ENCODE measurements around the gene KCNAB1.

The KCNAB1 gene

DNA sequence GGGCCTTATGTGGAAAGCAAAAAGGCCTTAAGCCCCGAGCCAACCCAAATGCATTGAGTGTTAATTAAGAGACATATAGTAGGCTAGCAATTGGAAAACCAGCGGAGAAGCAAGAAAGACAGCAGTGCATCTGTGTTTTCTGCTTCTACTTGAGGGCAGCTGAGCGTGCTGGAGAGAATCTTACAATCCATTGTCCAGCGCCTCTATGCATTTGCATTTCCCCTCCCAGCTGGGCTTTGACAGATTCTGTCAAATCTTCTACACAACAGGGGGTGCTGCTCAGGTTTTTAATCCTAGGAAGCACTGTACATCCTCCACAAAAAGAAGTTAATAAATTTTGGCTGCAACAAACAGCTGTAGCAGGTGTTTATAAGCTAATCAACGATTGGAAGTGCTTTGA, 410.6 kb downstream of the KCNAB1 start:
- H3K9ac ChIP-seq (ENCODE audit: low read length), result no peak overlapping the region
- no peaks in the 10 kb centered on the region for H3K9me2 ChIP-seq (replicated peaks; ENCODE audit: insufficient read depth, low read length)
- H3K79me2 ChIP-seq (ENCODE audit: insufficient read depth, low read length), result no peaks in the 10 kb centered on the region
- H3K9me3 ChIP-seq (ENCODE audit: insufficient read depth, low read length), result no peaks in the 10 kb centered on the region
- no peaks in the 10 kb centered on the region for H3K36me3 ChIP-seq (ENCODE audit: low read length)
- no peaks in the 10 kb centered on the region for H4K20me1 ChIP-seq (ENCODE audit: low read depth, low read length)
- H3K27me3 ChIP-seq (ENCODE audit: low read length), result no peaks in the 10 kb centered on the region
- H2AFZ ChIP-seq (ENCODE audit: low read depth, low read length, severe bottlenecking), result no peak overlapping the region
- H3K27ac ChIP-seq (ENCODE audit: low read depth, low read length), result no peak overlapping the region
- no peaks in the 10 kb centered on the region for H3F3A ChIP-seq (ENCODE audit: insufficient read depth)
- TF ChIP-seq EZH2phosphoT487 (conservative IDR thresholded peaks at IDR 0.05; ENCODE audit: low read length), result no peak
- TF ChIP-seq, protein P1, sequence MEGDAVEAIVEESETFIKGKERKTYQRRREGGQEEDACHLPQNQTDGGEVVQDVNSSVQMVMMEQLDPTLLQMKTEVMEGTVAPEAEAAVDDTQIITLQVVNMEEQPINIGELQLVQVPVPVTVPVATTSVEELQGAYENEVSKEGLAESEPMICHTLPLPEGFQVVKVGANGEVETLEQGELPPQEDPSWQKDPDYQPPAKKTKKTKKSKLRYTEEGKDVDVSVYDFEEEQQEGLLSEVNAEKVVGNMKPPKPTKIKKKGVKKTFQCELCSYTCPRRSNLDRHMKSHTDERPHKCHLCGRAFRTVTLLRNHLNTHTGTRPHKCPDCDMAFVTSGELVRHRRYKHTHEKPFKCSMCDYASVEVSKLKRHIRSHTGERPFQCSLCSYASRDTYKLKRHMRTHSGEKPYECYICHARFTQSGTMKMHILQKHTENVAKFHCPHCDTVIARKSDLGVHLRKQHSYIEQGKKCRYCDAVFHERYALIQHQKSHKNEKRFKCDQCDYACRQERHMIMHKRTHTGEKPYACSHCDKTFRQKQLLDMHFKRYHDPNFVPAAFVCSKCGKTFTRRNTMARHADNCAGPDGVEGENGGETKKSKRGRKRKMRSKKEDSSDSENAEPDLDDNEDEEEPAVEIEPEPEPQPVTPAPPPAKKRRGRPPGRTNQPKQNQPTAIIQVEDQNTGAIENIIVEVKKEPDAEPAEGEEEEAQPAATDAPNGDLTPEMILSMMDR (IDR thresholded peaks at IDR 0.05; ENCODE audit: insufficient read depth, low read length, poor library complexity, severe bottlenecking), result no peak
- H3K4me3 ChIP-seq (ENCODE audit: insufficient read depth, low read length, poor library complexity, severe bottlenecking), result no peak overlapping the region
- no peak overlapping the region for H3K4me2 ChIP-seq (ENCODE audit: low read depth, low read length, poor library complexity, severe bottlenecking)

DNA sequence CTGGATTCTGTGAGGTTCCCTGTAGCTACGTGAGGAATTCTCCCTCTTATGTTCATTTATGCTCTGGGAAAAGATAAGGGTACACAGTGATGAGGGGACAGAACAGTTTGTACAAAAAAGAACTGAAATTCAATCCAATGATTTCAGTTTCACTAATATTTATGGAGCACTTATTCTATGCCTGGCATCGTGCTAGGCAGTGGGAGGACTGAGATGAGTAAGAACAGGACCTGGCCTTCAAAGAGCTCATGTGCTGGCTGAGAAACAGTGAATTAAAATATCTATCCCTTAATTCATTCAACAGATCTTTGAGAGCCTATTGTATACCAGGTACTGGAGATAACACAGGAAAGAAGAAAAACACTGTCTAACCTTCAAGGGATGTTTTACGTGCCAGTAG, 412.4 kb downstream of the KCNAB1 start:
- Histone ChIP-seq H3K9me3 (ENCODE audit: insufficient read depth, low read length) (no peaks in the 10 kb centered on the region), H2AFZ (ENCODE audit: low read depth, low read length, severe bottlenecking) (no peak overlapping the region), H3K9ac (ENCODE audit: low read length) (no peak overlapping the region), H3K27me3 (ENCODE audit: low read length) (no peaks in the 10 kb centered on the region), H4K20me1 (ENCODE audit: low read depth, low read length) (no peaks in the 10 kb centered on the region), H3K27ac (ENCODE audit: low read depth, low read length) (no peak overlapping the region), H3K4me3 (ENCODE audit: insufficient read depth, low read length, poor library complexity, severe bottlenecking) (no peak overlapping the region), H3K79me2 (ENCODE audit: insufficient read depth, low read length) (no peaks in the 10 kb centered on the region), H3K9me2 (replicated peaks; ENCODE audit: insufficient read depth, low read length) (no peaks in the 10 kb centered on the region), H3F3A (ENCODE audit: insufficient read depth) (no peaks in the 10 kb centered on the region), H3K36me3 (ENCODE audit: low read length) (no peaks in the 10 kb centered on the region), H3K4me2 (ENCODE audit: low read depth, low read length, poor library complexity, severe bottlenecking) (no peak overlapping the region)
- no peak for TF ChIP-seq EZH2phosphoT487 (conservative IDR thresholded peaks at IDR 0.05; ENCODE audit: low read length)
- TF ChIP-seq, protein P1 (IDR thresholded peaks at IDR 0.05; ENCODE audit: insufficient read depth, low read length, poor library complexity, severe bottlenecking), result no peak

DNA sequence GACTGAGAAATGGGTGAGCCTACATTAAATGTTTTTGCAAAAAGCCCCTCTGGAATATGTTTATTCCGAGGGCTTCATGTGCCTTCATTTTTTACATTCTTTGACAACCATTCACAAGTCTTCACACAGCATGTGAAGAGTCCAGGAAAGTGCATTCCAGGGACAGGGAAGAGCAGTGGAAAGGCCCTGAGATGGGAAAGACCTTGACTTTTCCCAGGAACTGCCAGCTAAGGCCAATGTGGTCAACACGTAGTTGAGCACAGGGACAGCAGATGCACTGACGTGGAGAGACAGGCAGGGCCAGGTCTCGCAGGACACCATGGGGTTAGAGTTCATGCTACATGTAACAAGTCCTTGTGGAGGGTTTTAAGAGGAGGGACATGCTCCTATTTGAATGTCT, 412.8 kb downstream of the KCNAB1 start:
- Histone ChIP-seq H3K4me3 (ENCODE audit: insufficient read depth, low read length, poor library complexity, severe bottlenecking) (no peak overlapping the region), H3K36me3 (ENCODE audit: low read length) (no peaks in the 10 kb centered on the region), H3K9me2 (replicated peaks; ENCODE audit: insufficient read depth, low read length) (no peaks in the 10 kb centered on the region), H3K9ac (ENCODE audit: low read length) (no peak overlapping the region), H3K4me2 (ENCODE audit: low read depth, low read length, poor library complexity, severe bottlenecking) (no peak overlapping the region), H3F3A (ENCODE audit: insufficient read depth) (no peaks in the 10 kb centered on the region), H3K27me3 (ENCODE audit: low read length) (no peaks in the 10 kb centered on the region), H3K79me2 (ENCODE audit: insufficient read depth, low read length) (no peaks in the 10 kb centered on the region), H4K20me1 (ENCODE audit: low read depth, low read length) (no peaks in the 10 kb centered on the region), H3K27ac (ENCODE audit: low read depth, low read length) (no peak overlapping the region), H2AFZ (ENCODE audit: low read depth, low read length, severe bottlenecking) (no peak overlapping the region), H3K9me3 (ENCODE audit: insufficient read depth, low read length) (no peaks in the 10 kb centered on the region)
- no peak for TF ChIP-seq EZH2phosphoT487 (conservative IDR thresholded peaks at IDR 0.05; ENCODE audit: low read length)
- TF ChIP-seq, protein P1 (IDR thresholded peaks at IDR 0.05; ENCODE audit: insufficient read depth, low read length, poor library complexity, severe bottlenecking), result no peak
